Central memory CD8-positive, alpha-beta T cell (primary cell): ENCODE data around the gene EDEM2.
A peak's percentile ranks its signal among the peaks of the same experiment; 100 is the strongest.
"Not testable (repeated sequence)": the region's sequence is repeated elsewhere in the genome, so short reads cannot be mapped to it uniquely, and the experiment has no call there.

Experiments
- ATAC-seq: fragments of 150-1000 bp; cut with Tn5 transposase; replicated peaks from 2 replicates; pipeline ENCODE4 v1.10.0; 2022; ENCODE audit warnings: mild to moderate bottlenecking, moderate FRiP score, moderate number of reproducible peaks; ENCODE audit not compliant: poor library complexity, severe bottlenecking; ENCODE audit errors: extremely low read depth
- DNase-seq, 2 donors: peaks; one replicate each; pipeline ENCODE4 v3.0.0; 2021; ENCODE audit warnings: low spot score in 2 of 2
- H3K27ac Mint-ChIP-seq: one replicate; pipeline ENCODE4 v1.8.0; 2022; ENCODE audit warnings: low read depth, mild to moderate bottlenecking, moderate library complexity, mixed read lengths
- H3K27me3 Mint-ChIP-seq: one replicate; pipeline ENCODE4 v1.8.0; 2022; ENCODE audit warnings: mixed read lengths
- H3K36me3 Mint-ChIP-seq: one replicate; pipeline ENCODE4 v1.8.0; 2022; ENCODE audit warnings: mild to moderate bottlenecking, moderate library complexity, mixed read lengths; ENCODE audit not compliant: insufficient read depth
- H3K4me1 Mint-ChIP-seq: one replicate; pipeline ENCODE4 v1.8.0; 2022; ENCODE audit warnings: mixed read lengths
- H3K4me3 Mint-ChIP-seq: one replicate; pipeline ENCODE4 v1.8.0; 2022; ENCODE audit warnings: mild to moderate bottlenecking, moderate library complexity, mixed read lengths
- H3K9me3 Mint-ChIP-seq: one replicate; pipeline ENCODE4 v1.8.0; 2022; ENCODE audit warnings: mixed read lengths

EDEM2 gene

DNA sequence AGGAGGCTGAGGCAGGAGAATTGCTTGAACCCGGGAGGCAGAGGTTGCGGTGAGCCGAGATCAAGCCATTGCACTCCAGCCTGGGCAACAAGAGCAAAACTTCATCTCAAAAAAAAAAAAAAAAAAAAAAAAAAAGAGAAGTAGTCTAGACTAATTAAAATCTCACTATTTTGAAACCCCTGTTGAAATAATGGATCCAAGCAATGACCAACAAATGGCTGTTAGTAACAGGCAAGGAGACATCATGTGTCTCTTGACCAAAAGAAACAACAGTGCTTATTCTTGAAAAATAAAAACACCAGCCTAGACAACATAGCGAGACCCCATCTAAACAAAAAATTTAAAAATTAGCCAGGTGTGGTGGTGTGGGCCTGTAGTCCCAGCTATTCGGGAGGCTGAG lies 34.9 kb downstream of the EDEM2 start:
- not testable (repeated sequence) for ATAC-seq, H3K27me3 Mint-ChIP-seq, DNase-seq, H3K4me3 Mint-ChIP-seq, H3K4me1 Mint-ChIP-seq, H3K9me3 Mint-ChIP-seq, H3K27ac Mint-ChIP-seq
- peaks cover 40% of the 10 kb centered on the region for H3K36me3 Mint-ChIP-seq

DNA sequence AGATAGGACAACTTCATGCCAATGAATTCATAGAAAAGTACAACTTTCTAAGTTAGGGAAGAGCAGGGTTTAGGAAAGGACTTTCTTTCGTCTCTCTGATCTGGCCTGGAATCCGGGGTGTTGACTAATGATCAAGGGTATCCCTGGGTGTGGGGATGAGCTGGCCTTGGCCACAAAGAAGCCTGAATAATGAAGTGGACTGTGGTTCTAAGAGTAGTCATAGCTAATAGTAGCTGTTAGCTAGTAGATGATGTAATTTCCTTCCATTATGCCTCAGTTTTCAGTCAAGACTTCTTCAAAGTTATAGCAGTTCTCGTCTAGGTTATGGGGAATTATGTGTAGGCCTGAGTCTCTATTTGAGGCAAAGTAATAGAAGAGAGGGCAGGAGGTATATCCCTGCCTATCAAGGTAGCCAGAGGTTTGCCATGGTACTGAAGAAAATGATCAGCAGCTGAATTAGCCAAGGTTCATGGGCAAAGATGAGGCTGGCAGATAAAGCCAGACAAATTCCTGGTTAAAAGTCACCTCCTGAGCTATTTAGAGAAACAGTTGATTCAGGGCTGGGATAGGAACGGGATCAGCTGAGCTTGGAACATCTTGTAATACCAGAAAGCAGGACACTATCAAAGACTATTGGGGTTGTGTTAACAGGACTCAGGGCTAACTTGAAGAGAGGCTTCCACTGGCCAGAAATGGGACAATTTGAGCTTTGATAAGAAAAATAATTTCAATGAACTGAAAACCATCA lies 35.8 kb downstream of the EDEM2 start:
- peaks cover 35% of the 10 kb centered on the region for H3K36me3 Mint-ChIP-seq
- H3K9me3 Mint-ChIP-seq = no peaks in the 10 kb centered on the region
- H3K4me1 Mint-ChIP-seq = no peaks in the 10 kb centered on the region
- DNase-seq (no peak), ATAC-seq (no peak)
- no peaks in the 10 kb centered on the region for H3K27me3 Mint-ChIP-seq
- no peak overlapping the region for H3K4me3 Mint-ChIP-seq
- H3K27ac Mint-ChIP-seq = no peak overlapping the region

DNA sequence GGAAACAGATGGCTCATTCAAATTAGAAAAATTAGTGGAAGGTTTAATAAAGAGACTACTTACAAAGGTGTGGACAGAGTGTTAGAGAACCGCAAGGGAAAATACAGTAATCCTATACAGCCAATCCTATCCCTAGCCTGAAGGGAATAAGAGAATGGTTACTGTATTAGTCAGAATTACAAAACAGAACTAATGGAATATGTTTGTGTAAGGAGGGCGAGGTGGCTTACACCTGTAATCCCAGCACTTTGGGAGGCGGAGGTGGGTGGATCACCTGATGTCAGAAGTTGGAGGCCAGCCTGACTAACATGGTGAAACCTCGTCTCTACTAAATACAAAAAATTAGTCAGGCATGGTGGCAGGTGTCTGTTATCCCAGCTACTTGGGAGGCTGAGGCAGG lies 38.2 kb downstream of the EDEM2 start:
- Mint-ChIP-seq H3K27me3 (no peaks in the 10 kb centered on the region), H3K4me1 (no peaks in the 10 kb centered on the region), H3K9me3 (no peaks in the 10 kb centered on the region), H3K36me3 (peaks cover 17% of the 10 kb centered on the region), H3K4me3 (no peak overlapping the region), H3K27ac (no peak overlapping the region)
- ATAC-seq (no peak), DNase-seq (no peak)

DNA sequence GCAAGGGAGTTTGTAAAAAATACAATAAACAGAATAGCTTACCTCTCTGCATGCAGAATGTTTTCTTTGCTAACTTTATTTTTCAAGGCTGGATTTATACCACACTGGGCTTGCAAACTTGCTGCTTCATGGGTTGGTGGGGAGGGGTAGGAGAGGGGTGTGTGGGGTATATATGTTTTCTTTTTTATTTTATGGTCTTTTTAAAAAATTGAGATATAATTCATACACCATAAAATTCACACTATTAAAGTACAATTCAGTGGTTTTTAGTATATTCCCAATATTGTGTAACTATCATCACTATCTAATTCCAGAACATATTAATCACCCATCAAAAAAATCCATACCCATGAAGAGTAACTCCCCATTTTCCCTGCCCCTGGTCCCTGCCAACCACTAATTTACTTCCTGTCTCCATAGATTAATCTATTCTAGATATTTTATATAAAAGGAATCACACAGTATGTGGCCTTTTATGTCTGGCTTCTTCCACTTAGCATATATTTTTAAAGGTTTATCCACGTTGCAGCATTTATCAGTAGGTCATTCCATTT lies 40.2 kb downstream of the EDEM2 start:
- peaks cover 7% of the 10 kb centered on the region for H3K36me3 Mint-ChIP-seq
- H3K9me3 Mint-ChIP-seq = no peaks in the 10 kb centered on the region
- DNase-seq = no peak
- H3K27ac Mint-ChIP-seq = no peak overlapping the region
- no peaks in the 10 kb centered on the region for H3K4me1 Mint-ChIP-seq
- no peak for ATAC-seq
- H3K27me3 Mint-ChIP-seq = no peaks in the 10 kb centered on the region
- no peak overlapping the region for H3K4me3 Mint-ChIP-seq

DNA sequence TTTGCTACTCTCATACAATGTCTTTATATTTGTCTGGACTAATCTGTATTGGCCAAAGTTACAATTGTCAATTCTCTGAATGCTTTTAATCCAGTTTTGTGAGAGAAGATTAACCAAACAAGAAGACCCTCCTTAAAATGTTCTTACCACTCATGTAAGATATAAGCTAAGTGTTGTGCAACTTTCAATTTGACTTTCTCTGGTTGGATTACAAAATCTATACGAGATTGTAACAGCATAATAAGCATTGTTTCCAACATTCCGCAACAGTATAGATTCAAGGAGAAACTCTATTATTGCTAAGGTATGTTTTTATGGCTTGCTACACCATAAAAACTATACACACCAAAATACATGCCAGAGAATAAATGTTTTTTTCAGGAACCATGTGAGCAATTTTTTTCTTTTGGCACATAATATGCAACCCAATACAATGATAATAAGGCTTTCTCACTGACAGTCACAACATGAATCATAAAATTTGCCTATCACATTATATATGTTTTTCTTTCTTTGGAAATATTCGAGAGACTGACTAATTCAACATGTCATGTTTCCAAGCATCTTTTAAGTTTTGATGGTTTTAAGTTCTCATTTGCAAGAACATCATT lies 42.3 kb downstream of the EDEM2 start:
- H3K27ac Mint-ChIP-seq = no peak overlapping the region
- no peak overlapping the region for H3K4me3 Mint-ChIP-seq
- no peaks in the 10 kb centered on the region for H3K4me1 Mint-ChIP-seq

DNA sequence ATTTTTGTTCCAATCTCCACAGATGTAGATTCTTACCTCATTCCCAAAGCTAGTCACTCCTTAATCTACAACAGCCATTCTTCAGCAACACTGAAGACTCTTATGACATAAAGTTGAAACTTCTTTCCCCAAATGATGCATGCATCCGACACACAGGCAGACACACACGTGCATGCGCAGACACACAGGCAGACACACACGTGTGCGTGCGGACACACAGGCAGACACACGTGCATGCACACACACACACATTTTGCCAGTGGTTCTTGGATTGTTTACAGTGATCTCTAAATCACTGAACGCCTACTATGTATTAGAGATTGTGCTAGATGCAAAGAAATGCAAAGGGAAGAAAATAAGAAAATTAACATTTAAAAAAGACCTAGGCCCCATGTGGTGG lies 45.5 kb downstream of the EDEM2 start:
- H3K9me3 Mint-ChIP-seq = no peaks in the 10 kb centered on the region
- H3K4me3 Mint-ChIP-seq = no peak overlapping the region
- no peak overlapping the region for H3K27ac Mint-ChIP-seq
- DNase-seq = no peak
- no peak for ATAC-seq
- H3K36me3 Mint-ChIP-seq = no peaks in the 10 kb centered on the region
- no peaks in the 10 kb centered on the region for H3K4me1 Mint-ChIP-seq
- H3K27me3 Mint-ChIP-seq = peaks cover 9% of the 10 kb centered on the region

More for the DNA sequence above, 42.3 kb downstream of the EDEM2 start:
- ATAC-seq (no peak), DNase-seq (no peak)
- H3K36me3 Mint-ChIP-seq = peaks cover 2% of the 10 kb centered on the region
- H3K9me3 Mint-ChIP-seq = no peaks in the 10 kb centered on the region
- peaks cover 9% of the 10 kb centered on the region for H3K27me3 Mint-ChIP-seq

DNA sequence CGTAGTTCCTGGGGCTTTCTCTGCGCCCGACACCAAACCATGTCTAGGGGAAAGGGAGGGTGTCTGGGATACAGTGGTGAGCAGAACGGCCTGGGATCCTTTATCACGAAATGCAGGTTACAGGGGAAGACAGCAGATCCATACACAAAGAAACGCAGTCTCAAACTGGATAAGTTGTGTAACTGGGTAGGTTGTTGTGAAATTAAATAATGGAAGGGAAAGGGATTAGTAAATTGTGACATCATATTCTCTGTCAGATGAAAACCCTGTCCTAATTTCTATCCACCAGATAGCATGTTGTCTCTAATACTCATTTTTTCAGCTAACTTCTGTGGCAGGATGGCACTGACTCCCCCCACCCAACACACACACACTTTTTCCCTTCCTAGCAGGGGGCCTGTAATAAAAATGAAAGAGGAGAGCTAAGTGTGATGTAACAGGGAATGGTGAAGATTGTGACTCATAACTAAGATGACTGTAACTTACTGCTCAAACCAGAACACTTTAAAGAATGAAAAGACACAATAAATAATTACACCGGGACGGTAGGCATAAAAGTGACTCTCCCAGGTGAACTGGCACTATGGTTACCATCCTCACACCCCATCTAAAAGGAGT lies 53.8 kb downstream of the EDEM2 start:
- DNase-seq (no peak), ATAC-seq (no peak)
- H3K27me3 Mint-ChIP-seq = no peaks in the 10 kb centered on the region
- no peaks in the 10 kb centered on the region for H3K9me3 Mint-ChIP-seq
- peaks cover 22% of the 10 kb centered on the region for H3K36me3 Mint-ChIP-seq
- peak overlapping the region; percentile 88 for H3K4me3 Mint-ChIP-seq
- H3K27ac Mint-ChIP-seq = peak overlapping the region; percentile 92
- peaks cover 39% of the 10 kb centered on the region for H3K4me1 Mint-ChIP-seq

DNA sequence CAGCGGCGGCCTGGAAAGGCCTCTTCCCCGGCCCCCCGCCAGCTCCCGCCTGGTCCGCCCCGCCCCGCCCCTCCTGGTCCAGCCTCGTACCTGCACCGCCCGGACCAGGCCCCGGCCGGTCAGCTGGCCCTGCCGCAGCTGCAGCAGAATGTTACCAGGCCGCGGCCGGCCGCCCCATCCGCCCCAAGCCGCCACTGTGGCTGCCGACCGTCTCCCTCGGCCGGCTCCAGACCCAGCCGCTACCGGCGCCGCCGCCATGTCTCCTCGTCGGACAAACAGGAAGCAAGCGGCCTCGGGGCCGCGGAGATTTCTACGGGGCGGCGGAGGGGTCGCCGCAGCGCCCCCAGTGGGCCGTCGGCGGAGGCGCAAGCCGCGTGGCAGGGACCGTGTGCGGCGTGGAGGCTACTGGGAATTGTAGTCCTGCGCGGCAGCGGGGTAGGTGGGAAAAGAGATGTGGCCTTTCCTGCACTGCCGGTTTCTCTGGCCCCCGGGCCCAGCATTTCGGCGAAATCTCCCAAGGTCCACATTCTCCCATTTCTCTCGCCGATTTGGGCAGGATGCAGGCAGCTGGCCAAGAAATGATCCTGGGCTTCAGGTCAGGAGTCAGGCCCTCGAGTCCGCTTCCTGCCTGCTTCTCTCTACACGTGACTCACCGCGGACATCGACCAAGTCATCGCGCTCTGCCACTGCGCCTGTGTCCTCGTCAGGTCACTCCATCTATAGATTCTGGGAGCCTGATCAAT lies 54.4 kb downstream of the EDEM2 start, which contains the start of gene TRPC4AP:
TSS of gene TRPC4AP (minus strand) at position 284 of the 743 bp plus-strand sequence. CDS start at position 258, 26 bp downstream.
- H3K4me3 Mint-ChIP-seq = peak within 1 kb of the TSS; percentile 88
- H3K27ac Mint-ChIP-seq = peak within 1 kb of the TSS; percentile 92
- no peaks in the 10 kb centered on the region for H3K27me3 Mint-ChIP-seq
- DNase-seq = peak; percentile 82 to 84
- H3K4me1 Mint-ChIP-seq = peaks cover 40% of the 10 kb centered on the region
- no peaks in the 10 kb centered on the region for H3K9me3 Mint-ChIP-seq
- peaks cover 24% of the 10 kb centered on the region for H3K36me3 Mint-ChIP-seq
- peak; percentile 97 for ATAC-seq

DNA sequence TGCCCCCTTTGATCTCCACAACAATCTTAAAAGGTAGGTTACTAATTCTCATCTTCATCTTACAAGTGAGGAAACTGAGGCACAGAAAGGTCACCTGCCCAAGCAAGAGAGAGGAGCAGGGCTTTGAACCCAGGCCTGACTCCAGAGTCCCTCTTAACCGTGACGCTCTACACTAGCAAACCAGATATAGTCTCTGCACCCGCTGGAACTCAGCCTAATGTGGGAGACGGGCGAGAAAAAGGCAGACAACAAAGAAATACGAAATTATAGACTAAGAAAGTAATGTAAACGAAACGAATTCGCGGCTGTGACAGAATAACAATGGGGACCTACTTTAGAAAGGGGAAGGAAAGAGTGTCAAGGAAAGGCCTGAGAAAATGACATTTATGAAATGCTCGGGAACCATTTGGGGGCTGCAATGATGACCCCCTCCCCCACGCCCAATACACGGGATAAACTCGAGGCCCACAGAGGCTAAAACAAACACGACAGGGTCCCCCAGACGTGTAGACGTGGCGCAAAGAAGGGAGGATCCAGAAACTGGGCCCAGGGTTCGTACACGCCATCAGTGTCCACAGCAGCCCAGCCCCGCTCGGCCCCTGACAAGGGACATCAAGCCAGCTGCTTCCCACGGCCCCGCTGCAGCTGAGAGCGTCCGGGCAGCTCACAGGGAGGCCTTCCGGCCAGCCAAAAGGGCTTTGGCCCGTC lies 55.2 kb downstream of the EDEM2 start:
- peaks cover 28% of the 10 kb centered on the region for H3K36me3 Mint-ChIP-seq
- DNase-seq (no peak), ATAC-seq (peak; percentile 7)
- peaks cover 40% of the 10 kb centered on the region for H3K4me1 Mint-ChIP-seq
- H3K27me3 Mint-ChIP-seq = no peaks in the 10 kb centered on the region
- H3K9me3 Mint-ChIP-seq = no peaks in the 10 kb centered on the region
- H3K27ac Mint-ChIP-seq = peak overlapping the region; percentile 92
- peak overlapping the region; percentile 88 for H3K4me3 Mint-ChIP-seq

DNA sequence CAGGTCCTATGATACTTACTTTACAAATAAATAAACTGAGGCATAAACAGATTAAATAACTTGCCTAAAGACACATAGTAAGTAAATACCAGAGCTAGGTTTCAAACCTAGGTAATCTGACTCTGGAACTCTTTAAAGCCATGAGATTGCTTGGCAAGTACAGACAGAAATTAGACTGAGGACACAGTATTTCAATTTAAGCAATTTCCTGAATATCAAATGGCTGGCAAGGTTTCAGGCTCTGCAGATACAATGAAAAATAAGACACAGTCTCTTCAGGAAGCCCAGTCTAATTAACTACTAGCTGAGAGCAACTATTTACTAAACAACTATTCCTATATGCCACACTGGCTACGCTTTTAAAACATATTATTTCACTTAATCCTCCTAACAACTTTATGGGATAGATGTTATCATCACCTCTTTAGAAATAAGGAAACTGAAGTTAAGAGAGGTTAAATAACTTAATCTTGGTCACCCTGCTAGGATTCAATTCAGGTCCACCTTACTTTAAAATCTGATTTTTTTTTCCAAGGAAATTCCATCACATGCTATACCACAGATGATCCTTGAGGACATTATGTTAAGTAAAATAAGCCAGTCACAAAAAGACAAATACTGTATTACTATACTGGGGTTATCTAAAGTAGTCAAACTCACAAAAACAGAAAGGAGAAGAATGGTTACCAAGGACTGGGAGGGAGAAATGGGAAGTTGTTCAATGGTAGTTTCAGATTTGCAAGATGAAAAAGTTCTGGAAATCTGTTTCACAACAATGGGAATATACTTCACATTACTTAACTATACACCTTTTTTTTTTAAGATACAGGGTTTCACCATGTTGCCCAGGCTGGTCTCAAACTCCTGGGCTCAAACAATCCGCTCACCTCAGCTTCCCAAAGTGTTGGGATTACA lies 58.6 kb downstream of the EDEM2 start:
- Mint-ChIP-seq H3K36me3 (peaks cover 31% of the 10 kb centered on the region), H3K9me3 (no peaks in the 10 kb centered on the region), H3K4me1 (peaks cover 54% of the 10 kb centered on the region), H3K27me3 (no peaks in the 10 kb centered on the region), H3K4me3 (no peak overlapping the region), H3K27ac (peak overlapping the region; percentile 17)
- DNase-seq = no peak
- ATAC-seq = no peak

DNA sequence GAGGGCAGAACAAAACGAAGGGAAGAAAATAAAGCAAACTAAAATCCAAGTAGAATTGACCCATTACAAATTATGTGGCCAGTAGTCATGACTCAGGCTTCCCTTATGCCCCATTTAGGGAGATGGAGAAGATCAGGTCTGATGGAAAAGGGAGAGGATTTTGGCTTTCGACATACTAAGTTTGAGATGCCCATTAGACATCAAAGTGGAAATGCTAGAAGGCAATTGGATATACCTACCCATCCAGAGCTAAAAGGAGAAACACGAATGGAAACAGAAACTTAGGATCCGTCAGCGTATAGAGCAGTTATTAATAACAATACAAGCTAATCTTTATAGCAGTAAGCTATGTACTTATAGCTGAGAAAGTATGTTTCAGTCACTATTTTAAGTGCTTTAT lies 59.3 kb downstream of the EDEM2 start:
- peaks cover 26% of the 10 kb centered on the region for H3K36me3 Mint-ChIP-seq
- no peaks in the 10 kb centered on the region for H3K9me3 Mint-ChIP-seq
- ATAC-seq = no peak
- DNase-seq = no peak
- peak overlapping the region; percentile 2 for H3K27ac Mint-ChIP-seq
- no peaks in the 10 kb centered on the region for H3K27me3 Mint-ChIP-seq
- no peak overlapping the region for H3K4me3 Mint-ChIP-seq
- H3K4me1 Mint-ChIP-seq = peaks cover 52% of the 10 kb centered on the region
